Astrocyte of the cerebellum (primary cell): ENCODE results near the gene IPO5.

Experiments used
- DNase-seq: peaks from one replicate; pipeline ENCODE4 v3.0.0-alpha.2; 2011; ENCODE audit warnings: low read depth
- H3K4me3 ChIP-seq: 2 replicates; pipeline ENCODE4 v1.5.1; 2011; ENCODE audit warnings: mild to moderate bottlenecking, low read depth, low read length, moderate library complexity
- CTCF ChIP-seq: IDR thresholded peaks from 2 replicates; pipeline ENCODE4 v1.5.1; 2012; ENCODE audit warnings: low read length, low read depth, moderate library complexity, mild to moderate bottlenecking; ENCODE audit errors: missing control alignments
- in situ Hi-C: cut with HindIII; loops from 2 replicates; pipeline ENCODE4 v1.10.0; 2017; ENCODE audit warnings: low sequenced_read_pairs

IPO5 gene

GRCh38 chr13:97934590-97934989, 18.9 kb upstream of the IPO5 start:
- in situ Hi-C loops: no loop called here

GRCh38 chr13:97935071-97935470, 18.4 kb upstream of the IPO5 start:
- H3K4me3 ChIP-seq: no peak overlapping the region
- in situ Hi-C loops: no loop called here
- no peak for TF ChIP-seq CTCF
- DNase-seq: no peak

More at GRCh38 chr13:97934590-97934989, 18.9 kb upstream of the IPO5 start:
- H3K4me3 ChIP-seq: no peak overlapping the region
- TF ChIP-seq CTCF: no peak
- DNase-seq: no peak

- no peak overlapping the region for H3K4me3 ChIP-seq
- no peak for TF ChIP-seq CTCF
- in situ Hi-C loops: no loop called here
- DNase-seq: no peak
Observed at GRCh38 chr13:97936036-97936435, 17.4 kb upstream of the IPO5 start.

GRCh38 chr13:97938706-97939475, 14.6 kb upstream of the IPO5 start:
- TF ChIP-seq CTCF: no peak
- H3K4me3 ChIP-seq: no peak overlapping the region
- in situ Hi-C loops: no loop called here
- no peak for DNase-seq

GRCh38 chr13:97944396-97945029, 9.0 kb upstream of the IPO5 start:
- no peak overlapping the region for H3K4me3 ChIP-seq
- DNase-seq: no peak
- in situ Hi-C loops: no loop called here
- TF ChIP-seq CTCF: no peak

GRCh38 chr13:97945342-97945741, 8.1 kb upstream of the IPO5 start:
- in situ Hi-C loops: no loop called here
- no peak overlapping the region for H3K4me3 ChIP-seq
- DNase-seq: no peak
- TF ChIP-seq CTCF: no peak
